AG10803 (cell line): ENCODE measurements around the gene DOK6.

ENCODE experiments used
- DNase-seq: peaks from one replicate; pipeline ENCODE4 v3.0.0; 2010; ENCODE audit warnings: low read depth
- H3K4me3 ChIP-seq: 2 replicates; pipeline ENCODE4 v1.5.1; 2011; ENCODE audit warnings: mild to moderate bottlenecking, low read length, control low read depth
- CTCF ChIP-seq: conservative IDR thresholded peaks from 2 replicates; pipeline ENCODE4 v1.5.1; 2011; ENCODE audit warnings: mild to moderate bottlenecking, low read length, control low read depth, inconsistent platforms

DOK6 gene

GRCh38 chr18:69599377-69599776 lies 198.7 kb downstream of the DOK6 start:
- no peak for DNase-seq
- H3K4me3 ChIP-seq, result no peak overlapping the region

GRCh38 chr18:69612242-69612641 lies 211.6 kb downstream of the DOK6 start:
- H3K4me3 ChIP-seq, result no peak overlapping the region
- TF ChIP-seq CTCF, result no peak
- DNase-seq, result no peak

More at GRCh38 chr18:69599377-69599776, 198.7 kb downstream of the DOK6 start:
- no peak for TF ChIP-seq CTCF

- no peak overlapping the region for H3K4me3 ChIP-seq
- no peak for DNase-seq
- no peak for TF ChIP-seq CTCF
Measured at GRCh38 chr18:69616114-69616513, 215.4 kb downstream of the DOK6 start.

GRCh38 chr18:69617408-69617807 lies 216.7 kb downstream of the DOK6 start:
- no peak for TF ChIP-seq CTCF
- H3K4me3 ChIP-seq, result no peak overlapping the region
- no peak for DNase-seq

- H3K4me3 ChIP-seq, result no peak overlapping the region
- TF ChIP-seq CTCF, result no peak
- peak; percentile 76 for DNase-seq
Measured at GRCh38 chr18:69617888-69618287, 217.2 kb downstream of the DOK6 start.

GRCh38 chr18:69622184-69622583 lies 221.5 kb downstream of the DOK6 start:
- no peak for TF ChIP-seq CTCF
- DNase-seq, result no peak
- H3K4me3 ChIP-seq, result no peak overlapping the region

GRCh38 chr18:69622961-69623360 lies 222.3 kb downstream of the DOK6 start:
- no peak overlapping the region for H3K4me3 ChIP-seq
- TF ChIP-seq CTCF, result no peak
- DNase-seq, result no peak
